DOHH2 (cell line): ENCODE measurements around the gene MYH11.

Experiments
- H3F3A ChIP-seq: fragments of 200-600 bp; sonication (generic), shearing (Covaris generic); 2 replicates; pipeline ENCODE4 v1.6.0; 2016; ENCODE audit warnings: antibody characterized with exemption, mild to moderate bottlenecking; ENCODE audit not compliant: control insufficient read depth, insufficient read depth
- H3K27ac ChIP-seq: fragments of 200-600 bp; sonication (generic); 2 replicates; pipeline ENCODE4 v1.5.1; 2014; ENCODE audit warnings: low read depth, mild to moderate bottlenecking, low read length, moderate library complexity
- H3K27me3 ChIP-seq: fragments of 200-600 bp; sonication (generic); 2 replicates; pipeline ENCODE4 v1.6.1; 2014; ENCODE audit warnings: mild to moderate bottlenecking, low read length, mixed read lengths; ENCODE audit not compliant: control insufficient read depth
- H3K36me3 ChIP-seq: fragments of 200-600 bp; sonication (generic); 2 replicates; pipeline ENCODE4 v1.6.1; 2014; ENCODE audit warnings: mild to moderate bottlenecking, low read length, moderate library complexity, mixed read lengths; ENCODE audit not compliant: control insufficient read depth
- H3K4me1 ChIP-seq: fragments of 200-600 bp; sonication (generic); 2 replicates; pipeline ENCODE4 v1.6.1; 2014; ENCODE audit warnings: mild to moderate bottlenecking, low read length, mixed read lengths; ENCODE audit not compliant: control insufficient read depth
- H3K4me2 ChIP-seq: fragments of 200-600 bp; sonication (generic); 2 replicates; pipeline ENCODE4 v1.6.0; 2014; ENCODE audit warnings: mild to moderate bottlenecking, low read length, moderate library complexity
- H3K4me3 ChIP-seq: fragments of 200-600 bp; sonication (generic); 2 replicates; pipeline ENCODE4 v1.5.1; 2014; ENCODE audit warnings: mild to moderate bottlenecking, low read length, mixed read lengths
- H3K79me2 ChIP-seq: fragments of 200-600 bp; sonication (generic); 2 replicates; pipeline ENCODE4 v1.6.1; 2014; ENCODE audit warnings: mild to moderate bottlenecking, low read length, mixed read lengths; ENCODE audit not compliant: control insufficient read depth
- H3K9me2 ChIP-seq: fragments of 200-600 bp; sonication (generic); replicated peaks from 2 replicates; pipeline ENCODE4 v1.6.1; 2014; ENCODE audit warnings: mild to moderate bottlenecking, low read length, mixed read lengths; ENCODE audit not compliant: control insufficient read depth
- H3K9me3 ChIP-seq: fragments of 200-600 bp; sonication (generic); 2 replicates; pipeline ENCODE4 v1.6.1; 2014; ENCODE audit warnings: antibody characterized with exemption, low read length, mixed read lengths; ENCODE audit not compliant: control insufficient read depth, insufficient read depth
- H4K20me1 ChIP-seq: fragments of 200-600 bp; sonication (generic); 2 replicates; pipeline ENCODE4 v1.6.0; 2014; ENCODE audit warnings: low read depth, mild to moderate bottlenecking, antibody characterized with exemption, low read length, moderate library complexity; ENCODE audit not compliant: control insufficient read depth, insufficient read depth
- EZH2phosphoT487 ChIP-seq: fragments of 200-600 bp; sonication (generic); IDR thresholded peaks from 2 replicates; pipeline ENCODE4 v1.6.1; 2017; ENCODE audit warnings: borderline replicate concordance, mild to moderate bottlenecking, antibody characterized with exemption, low read length, moderate library complexity, mixed read lengths
- TF ChIP-seq, protein P1 (sequence below): fragments of 200-600 bp; sonication (generic); IDR thresholded peaks from one replicate; pipeline ENCODE4 v1.5.1; 2014; ENCODE audit warnings: antibody characterized with exemption, mild to moderate bottlenecking, low read depth, low read length; ENCODE audit not compliant: poor library complexity, severe bottlenecking

Gene MYH11

DNA sequence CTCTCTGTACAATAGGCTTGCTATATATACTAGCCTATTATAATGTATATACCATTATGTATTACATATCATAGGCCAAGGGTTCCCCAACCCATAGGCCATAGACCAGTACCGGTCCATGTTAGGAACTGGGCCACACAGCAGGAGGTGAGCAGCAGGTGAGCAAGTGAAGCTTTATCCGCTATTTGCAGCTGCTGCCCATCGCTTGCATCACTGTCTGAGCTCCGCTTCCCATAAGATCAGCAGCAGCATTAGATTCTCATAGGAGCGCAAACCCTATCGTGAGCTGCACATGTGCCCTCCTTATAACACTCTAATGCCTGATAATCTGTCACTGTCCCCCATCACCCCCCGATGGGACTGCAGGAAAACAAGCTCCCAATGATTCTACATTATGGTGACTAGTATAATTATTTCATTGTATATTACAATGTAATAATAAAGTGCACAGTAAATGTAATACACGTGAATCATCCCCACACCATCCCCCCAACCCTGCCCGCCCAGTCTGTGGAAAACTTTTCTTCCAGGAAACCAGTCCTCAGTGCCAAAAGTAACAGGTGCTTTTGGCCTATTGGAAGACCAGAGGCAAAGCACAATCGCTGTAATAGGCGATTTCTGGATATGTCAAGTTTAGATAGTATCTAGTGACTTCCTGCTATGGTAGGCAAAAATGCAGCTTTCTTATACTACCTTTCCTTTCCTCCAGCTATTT lies 84.1 kb downstream of the MYH11 start:
- H3F3A ChIP-seq: no peaks in the 10 kb centered on the region
- H3K36me3 ChIP-seq: no peaks in the 10 kb centered on the region
- H4K20me1 ChIP-seq: no peaks in the 10 kb centered on the region
- H3K4me3 ChIP-seq: no peak overlapping the region
- H3K4me2 ChIP-seq: no peak overlapping the region
- no peaks in the 10 kb centered on the region for H3K4me1 ChIP-seq
- H3K27me3 ChIP-seq: no peaks in the 10 kb centered on the region
- TF ChIP-seq, protein P1, sequence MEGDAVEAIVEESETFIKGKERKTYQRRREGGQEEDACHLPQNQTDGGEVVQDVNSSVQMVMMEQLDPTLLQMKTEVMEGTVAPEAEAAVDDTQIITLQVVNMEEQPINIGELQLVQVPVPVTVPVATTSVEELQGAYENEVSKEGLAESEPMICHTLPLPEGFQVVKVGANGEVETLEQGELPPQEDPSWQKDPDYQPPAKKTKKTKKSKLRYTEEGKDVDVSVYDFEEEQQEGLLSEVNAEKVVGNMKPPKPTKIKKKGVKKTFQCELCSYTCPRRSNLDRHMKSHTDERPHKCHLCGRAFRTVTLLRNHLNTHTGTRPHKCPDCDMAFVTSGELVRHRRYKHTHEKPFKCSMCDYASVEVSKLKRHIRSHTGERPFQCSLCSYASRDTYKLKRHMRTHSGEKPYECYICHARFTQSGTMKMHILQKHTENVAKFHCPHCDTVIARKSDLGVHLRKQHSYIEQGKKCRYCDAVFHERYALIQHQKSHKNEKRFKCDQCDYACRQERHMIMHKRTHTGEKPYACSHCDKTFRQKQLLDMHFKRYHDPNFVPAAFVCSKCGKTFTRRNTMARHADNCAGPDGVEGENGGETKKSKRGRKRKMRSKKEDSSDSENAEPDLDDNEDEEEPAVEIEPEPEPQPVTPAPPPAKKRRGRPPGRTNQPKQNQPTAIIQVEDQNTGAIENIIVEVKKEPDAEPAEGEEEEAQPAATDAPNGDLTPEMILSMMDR: no peak
- no peak for TF ChIP-seq EZH2phosphoT487
- no peaks in the 10 kb centered on the region for H3K9me2 ChIP-seq
- H3K9me3 ChIP-seq: no peaks in the 10 kb centered on the region
- no peaks in the 10 kb centered on the region for H3K79me2 ChIP-seq
- H3K27ac ChIP-seq: no peak overlapping the region

DNA sequence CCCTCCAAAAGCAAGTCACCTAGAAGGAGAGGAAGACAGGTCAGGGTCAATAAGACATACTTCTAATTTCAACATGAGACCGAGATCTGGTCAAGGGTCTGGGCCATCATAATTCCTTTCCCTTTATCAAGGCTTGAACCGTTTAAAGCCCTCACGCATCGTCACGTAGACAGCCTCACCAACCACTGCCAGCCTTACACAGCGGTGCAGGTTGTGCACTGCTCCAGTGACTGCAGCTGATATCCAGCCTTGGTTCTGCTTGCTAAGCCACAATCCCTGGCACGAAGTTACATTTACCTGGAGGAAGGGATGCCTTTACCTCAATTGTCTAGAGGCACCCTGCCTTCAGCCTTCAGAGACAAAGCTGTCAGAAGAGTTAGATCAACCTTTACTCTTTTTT lies 85.1 kb downstream of the MYH11 start:
- H3K9me3 ChIP-seq: no peaks in the 10 kb centered on the region
- no peaks in the 10 kb centered on the region for H4K20me1 ChIP-seq
- H3K27ac ChIP-seq: no peak overlapping the region
- H3K36me3 ChIP-seq: no peaks in the 10 kb centered on the region
- H3K4me3 ChIP-seq: no peak overlapping the region
- TF ChIP-seq EZH2phosphoT487: no peak
- TF ChIP-seq, protein P1: no peak
- no peaks in the 10 kb centered on the region for H3F3A ChIP-seq
- no peak overlapping the region for H3K4me2 ChIP-seq
- H3K9me2 ChIP-seq: no peaks in the 10 kb centered on the region
- no peaks in the 10 kb centered on the region for H3K27me3 ChIP-seq
- no peaks in the 10 kb centered on the region for H3K4me1 ChIP-seq
- H3K79me2 ChIP-seq: no peaks in the 10 kb centered on the region

DNA sequence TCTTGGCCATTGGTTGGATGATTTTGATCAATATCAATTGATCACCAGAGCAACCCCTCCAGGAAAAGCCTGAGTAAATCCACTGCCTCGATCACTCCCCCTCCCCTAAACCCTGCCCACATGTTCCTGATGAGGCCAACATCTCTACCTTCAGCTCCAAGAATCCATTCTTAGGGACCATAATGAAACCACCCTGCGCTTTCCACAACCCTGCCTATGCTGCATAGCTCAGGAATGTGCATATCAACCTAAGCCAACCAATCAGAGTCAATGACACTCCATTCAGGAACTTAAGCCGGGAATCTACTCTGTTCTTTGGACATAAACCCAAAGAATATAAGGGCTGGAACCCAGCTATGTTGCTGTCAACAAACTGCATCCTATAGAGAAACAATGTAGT lies 86.3 kb downstream of the MYH11 start:
- TF ChIP-seq, protein P1: no peak
- no peak for TF ChIP-seq EZH2phosphoT487
- Histone ChIP-seq H3K27me3 (no peaks in the 10 kb centered on the region), H4K20me1 (no peaks in the 10 kb centered on the region)

More for the DNA sequence above, 86.3 kb downstream of the MYH11 start:
- Histone ChIP-seq H3K9me3 (no peaks in the 10 kb centered on the region), H3K4me1 (peaks cover 4% of the 10 kb centered on the region), H3K79me2 (no peaks in the 10 kb centered on the region), H3K36me3 (no peaks in the 10 kb centered on the region), H3K4me3 (no peak overlapping the region), H3K27ac (no peak overlapping the region), H3K9me2 (no peaks in the 10 kb centered on the region), H3F3A (no peaks in the 10 kb centered on the region), H3K4me2 (no peak overlapping the region)
